Esophagus (tissue), 2 donors: ENCODE results near the gene PGBD2. TPM values are rescaled to one million over a fixed set of nuclear protein-coding genes. Genes with fewer than 3 reads are reported as not detected.
"Not testable (repeated sequence)": the region's sequence is repeated elsewhere in the genome, so short reads cannot be mapped to it uniquely, and the experiment has no call there.

Experiments
- H3K27ac ChIP-seq, 2 donors: one replicate each; pipeline ENCODE4 v1.5.1; 2013; ENCODE audit warnings: low read depth in 2 of 2, mild to moderate bottlenecking in 2 of 2, inconsistent platforms in 1 of 2, low read length in 1 of 2, moderate library complexity in 1 of 2
- H3K27me3 ChIP-seq, 2 donors: one replicate each; pipeline ENCODE4 v1.6.1; 2013; ENCODE audit warnings: low read length in 2 of 2, control low read depth in 1 of 2, mild to moderate bottlenecking in 1 of 2; ENCODE audit not compliant: insufficient read depth in 2 of 2, control insufficient read depth in 1 of 2
- H3K36me3 ChIP-seq, 2 donors: one replicate each; pipeline ENCODE4 v1.6.1; 2013; ENCODE audit warnings: low read length in 1 of 2; ENCODE audit not compliant: control insufficient read depth in 2 of 2, insufficient read depth in 2 of 2
- H3K4me1 ChIP-seq, 2 donors: one replicate each; pipeline ENCODE4 v1.6.1; 2013; ENCODE audit warnings: low read length in 1 of 2; ENCODE audit not compliant: control insufficient read depth in 2 of 2, insufficient read depth in 2 of 2
- H3K4me3 ChIP-seq, 2 donors: one replicate each; pipeline ENCODE4 v1.5.1; 2013; ENCODE audit warnings: low read length in 2 of 2, mild to moderate bottlenecking in 2 of 2, low read depth in 1 of 2, moderate library complexity in 1 of 2
- H3K9me3 ChIP-seq, 2 donors: one replicate each; pipeline ENCODE4 v1.6.1; 2013; ENCODE audit warnings: mild to moderate bottlenecking in 2 of 2, low read depth in 1 of 2, low read length in 1 of 2, moderate library complexity in 1 of 2; ENCODE audit not compliant: control insufficient read depth in 2 of 2, insufficient read depth in 1 of 2
- WGBS, 2 donors: extraction: QIAGEN DNeasy Blood & Tissue Kit; methylation state at CpG; one replicate each; pipeline ENCODE4 v1.1.7; 2013; 5-methylcytosine and 5-hydroxymethylcytosine counted together
- polyA plus RNA-seq, 2 donors: library from polyadenylated mRNA; stranded (reverse); fragments of 200-250 nt; gene quantifications; one replicate each; pipeline ENCODE4 v1.2.3, GENCODE V29; 2013
- donor health status: healthy with polysubstance abuse.
- donor health status: Bipolar disorder and iron deficiency.

The PGBD2 gene
- polyA plus RNA-seq, 2 donors, result 3.8 to 7.2 TPM

- Histone ChIP-seq H3K27ac (peak overlapping the region; percentile 43 to 71), H3K4me1 (peaks cover 4 to 12% of the 10 kb centered on the region in 2 donors), H3K36me3 (no peaks in the 10 kb centered on the region), H3K27me3 (no peaks in the 10 kb centered on the region), H3K4me3 (peak overlapping the region; percentile 43 to 67), H3K9me3 (no peaks in the 10 kb centered on the region)
- 8 to 9% methylated on average over 43 to 46 of the region's 46 CpGs for WGBS, 2 donors
Observed at GRCh38 chr1:248862998-248863881, 42.8 kb upstream of the PGBD2 start.

- Histone ChIP-seq H3K36me3 (no peaks in the 10 kb centered on the region), H3K4me3 (no peak overlapping the region), H3K9me3 (no peaks in the 10 kb centered on the region), H3K27me3 (no peaks in the 10 kb centered on the region), H3K4me1 (no peaks in the 10 kb centered on the region), H3K27ac (no peak overlapping the region)
- WGBS, 2 donors, result 97 to 98% methylated on average over 3 of the region's 3 CpGs
Observed at GRCh38 chr1:248871837-248872401, 34.1 kb upstream of the PGBD2 start.

GRCh38 chr1:248872752-248873408, 33.2 kb upstream of the PGBD2 start:
- 1 to 3% methylated on average over 30 to 31 of the region's 31 CpGs for WGBS, 2 donors
- Histone ChIP-seq H3K4me1 (no peaks in the 10 kb centered on the region), H3K4me3 (peak overlapping the region; percentile 66 to 78), H3K36me3 (no peaks in the 10 kb centered on the region), H3K9me3 (no peaks in the 10 kb centered on the region), H3K27me3 (no peaks in the 10 kb centered on the region), H3K27ac (peak overlapping the region; percentile 96 to 99)

GRCh38 chr1:248873409-248873992, 32.5 kb upstream of the PGBD2 start:
- Histone ChIP-seq H3K9me3 (no peaks in the 10 kb centered on the region), H3K27me3 (no peaks in the 10 kb centered on the region), H3K4me1 (no peaks in the 10 kb centered on the region), H3K36me3 (no peaks in the 10 kb centered on the region), H3K4me3 (peak overlapping the region; percentile 66 to 78), H3K27ac (peak overlapping the region; percentile 96 to 99)
- 0% methylated on average over 41 of the region's 41 CpGs for WGBS, 2 donors

- no peaks in the 10 kb centered on the region for H3K27me3 ChIP-seq
- peak overlapping the region; percentile 96 to 99 for H3K27ac ChIP-seq
- no peaks in the 10 kb centered on the region for H3K9me3 ChIP-seq
- no peaks in the 10 kb centered on the region for H3K36me3 ChIP-seq
- no peaks in the 10 kb centered on the region for H3K4me1 ChIP-seq
- WGBS, 2 donors, result 3% methylated on average over 23 of the region's 23 CpGs
- H3K4me3 ChIP-seq, result peak overlapping the region; percentile 66 to 78
Observed at GRCh38 chr1:248873993-248874533, 32.0 kb upstream of the PGBD2 start.

- no peak overlapping the region for H3K4me3 ChIP-seq
- no peaks in the 10 kb centered on the region for H3K4me1 ChIP-seq
- no peaks in the 10 kb centered on the region for H3K27me3 ChIP-seq
- no peak overlapping the region for H3K27ac ChIP-seq
- H3K9me3 ChIP-seq, result no peaks in the 10 kb centered on the region
- no peaks in the 10 kb centered on the region for H3K36me3 ChIP-seq
- 41 to 75% methylated on average over 1 of the region's 1 CpG for WGBS, 2 donors
Observed at GRCh38 chr1:248881261-248881660, 24.8 kb upstream of the PGBD2 start.

GRCh38 chr1:248882427-248882826, 23.6 kb upstream of the PGBD2 start:
- not testable (repeated sequence) for H3K9me3 ChIP-seq, H3K4me3 ChIP-seq, H3K27ac ChIP-seq, H3K4me1 ChIP-seq, H3K36me3 ChIP-seq, H3K27me3 ChIP-seq
- 72 to 74% methylated on average over 7 of the region's 7 CpGs for WGBS, 2 donors

GRCh38 chr1:248884632-248885295, 21.3 kb upstream of the PGBD2 start:
- H3K9me3 ChIP-seq, result no peaks in the 10 kb centered on the region
- H3K4me3 ChIP-seq, result no peak overlapping the region
- WGBS, 2 donors, result 55 to 61% methylated on average over 1 of the region's 1 CpG
- H3K4me1 ChIP-seq, result no peaks in the 10 kb centered on the region
- no peaks in the 10 kb centered on the region for H3K36me3 ChIP-seq
- H3K27me3 ChIP-seq, result no peaks in the 10 kb centered on the region
- H3K27ac ChIP-seq, result no peak overlapping the region

- Histone ChIP-seq H3K4me1 (no peaks in the 10 kb centered on the region), H3K27ac (no peak overlapping the region), H3K4me3 (no peak overlapping the region), H3K27me3 (no peaks in the 10 kb centered on the region), H3K36me3 (no peaks in the 10 kb centered on the region), H3K9me3 (no peaks in the 10 kb centered on the region)
- WGBS, 2 donors, result 82 to 93% methylated on average over 1 of the region's 1 CpG
Observed at GRCh38 chr1:248885646-248886045, 20.4 kb upstream of the PGBD2 start.
